ENCODE measurements around the gene SMPD4. TPM values are rescaled to one million over a fixed set of nuclear protein-coding genes. Genes with fewer than 3 reads are reported as not detected.
A peak's percentile ranks its signal among the peaks of the same experiment; 100 is the strongest.
"Not testable (repeated sequence)": the region's sequence is repeated elsewhere in the genome, so short reads cannot be mapped to it uniquely, and the experiment has no call there.

The SMPD4 gene, protein sequence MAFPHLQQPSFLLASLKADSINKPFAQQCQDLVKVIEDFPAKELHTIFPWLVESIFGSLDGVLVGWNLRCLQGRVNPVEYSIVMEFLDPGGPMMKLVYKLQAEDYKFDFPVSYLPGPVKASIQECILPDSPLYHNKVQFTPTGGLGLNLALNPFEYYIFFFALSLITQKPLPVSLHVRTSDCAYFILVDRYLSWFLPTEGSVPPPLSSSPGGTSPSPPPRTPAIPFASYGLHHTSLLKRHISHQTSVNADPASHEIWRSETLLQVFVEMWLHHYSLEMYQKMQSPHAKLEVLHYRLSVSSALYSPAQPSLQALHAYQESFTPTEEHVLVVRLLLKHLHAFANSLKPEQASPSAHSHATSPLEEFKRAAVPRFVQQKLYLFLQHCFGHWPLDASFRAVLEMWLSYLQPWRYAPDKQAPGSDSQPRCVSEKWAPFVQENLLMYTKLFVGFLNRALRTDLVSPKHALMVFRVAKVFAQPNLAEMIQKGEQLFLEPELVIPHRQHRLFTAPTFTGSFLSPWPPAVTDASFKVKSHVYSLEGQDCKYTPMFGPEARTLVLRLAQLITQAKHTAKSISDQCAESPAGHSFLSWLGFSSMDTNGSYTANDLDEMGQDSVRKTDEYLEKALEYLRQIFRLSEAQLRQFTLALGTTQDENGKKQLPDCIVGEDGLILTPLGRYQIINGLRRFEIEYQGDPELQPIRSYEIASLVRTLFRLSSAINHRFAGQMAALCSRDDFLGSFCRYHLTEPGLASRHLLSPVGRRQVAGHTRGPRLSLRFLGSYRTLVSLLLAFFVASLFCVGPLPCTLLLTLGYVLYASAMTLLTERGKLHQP
- 44.6 and 51.9 TPM in 2 replicates for total RNA-seq
- polyA plus RNA-seq, result 41.8 and 50.1 TPM in 2 replicates

DNA sequence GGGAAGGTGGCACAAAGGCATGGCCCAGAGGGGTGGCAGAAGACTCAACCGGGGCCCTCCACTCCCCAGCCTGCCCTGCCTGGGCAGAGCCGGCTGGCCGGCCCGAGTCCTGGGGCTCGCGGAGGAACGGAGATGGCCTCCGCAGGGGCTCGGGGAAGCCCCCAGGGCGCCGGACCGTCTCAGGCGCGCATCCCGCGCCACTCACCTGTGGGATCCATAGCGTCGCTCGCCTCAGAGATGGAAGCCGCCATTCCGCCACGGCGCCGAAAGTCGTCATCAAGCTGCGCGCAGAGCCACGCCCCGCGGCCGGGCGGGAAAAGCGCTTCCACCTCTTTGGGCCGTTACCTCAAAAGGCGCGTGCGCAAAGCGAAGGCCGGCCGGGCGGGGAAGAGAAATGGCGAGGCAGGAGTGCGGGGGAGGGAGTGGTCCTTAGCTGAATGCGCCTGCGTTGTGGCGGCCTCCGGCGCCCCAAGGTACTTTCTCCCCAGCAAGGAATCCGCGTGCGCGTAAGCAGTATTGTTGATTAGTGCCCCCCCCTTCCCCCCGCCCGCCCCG is at the start of gene SMPD4:
Gene SMPD4, minus strand, starts transcription at position 278 of the 555 bp plus-strand sequence. CDS start 5,010 bp downstream, outside the sequence.
- TF ChIP-seq, protein P1, sequence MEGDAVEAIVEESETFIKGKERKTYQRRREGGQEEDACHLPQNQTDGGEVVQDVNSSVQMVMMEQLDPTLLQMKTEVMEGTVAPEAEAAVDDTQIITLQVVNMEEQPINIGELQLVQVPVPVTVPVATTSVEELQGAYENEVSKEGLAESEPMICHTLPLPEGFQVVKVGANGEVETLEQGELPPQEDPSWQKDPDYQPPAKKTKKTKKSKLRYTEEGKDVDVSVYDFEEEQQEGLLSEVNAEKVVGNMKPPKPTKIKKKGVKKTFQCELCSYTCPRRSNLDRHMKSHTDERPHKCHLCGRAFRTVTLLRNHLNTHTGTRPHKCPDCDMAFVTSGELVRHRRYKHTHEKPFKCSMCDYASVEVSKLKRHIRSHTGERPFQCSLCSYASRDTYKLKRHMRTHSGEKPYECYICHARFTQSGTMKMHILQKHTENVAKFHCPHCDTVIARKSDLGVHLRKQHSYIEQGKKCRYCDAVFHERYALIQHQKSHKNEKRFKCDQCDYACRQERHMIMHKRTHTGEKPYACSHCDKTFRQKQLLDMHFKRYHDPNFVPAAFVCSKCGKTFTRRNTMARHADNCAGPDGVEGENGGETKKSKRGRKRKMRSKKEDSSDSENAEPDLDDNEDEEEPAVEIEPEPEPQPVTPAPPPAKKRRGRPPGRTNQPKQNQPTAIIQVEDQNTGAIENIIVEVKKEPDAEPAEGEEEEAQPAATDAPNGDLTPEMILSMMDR (IDR thresholded peaks at IDR 0.05; ENCODE audit: low read depth, low read length), result no peak

DNA sequence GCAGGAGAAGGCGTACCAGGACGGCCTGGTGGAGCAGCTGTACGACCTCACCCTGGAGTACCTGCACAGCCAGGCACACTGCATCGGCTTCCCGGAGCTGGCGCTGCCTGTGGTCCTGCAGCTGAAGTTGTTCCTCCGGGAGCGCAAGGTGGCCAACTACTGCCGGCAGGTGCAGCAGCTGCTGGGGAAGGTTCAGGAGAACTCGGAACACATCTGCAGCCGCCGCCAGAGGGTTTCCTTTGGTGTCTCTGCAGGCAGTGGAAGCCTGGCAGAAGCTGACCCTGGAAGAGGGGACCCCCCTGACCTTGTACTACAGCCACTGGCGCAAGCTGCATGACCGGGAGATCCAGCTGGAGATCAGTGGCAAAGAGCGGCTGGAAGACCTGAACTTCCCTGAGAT is 49.5 kb upstream of the SMPD4 start:
- H3K27ac ChIP-seq; H3K36me3 ChIP-seq; H3K27me3 ChIP-seq; H3K4me1 ChIP-seq (ENCODE audit: low read depth); DNase-seq (ENCODE audit: low read depth in 1 of 2, low spot score in 1 of 2); H3K4me3 ChIP-seq; H3K9me3 ChIP-seq (ENCODE audit: low read depth): not testable (repeated sequence)

More for the DNA sequence above, at the start of gene SMPD4:
- H3K27ac ChIP-seq, result peak within 1 kb of the TSS; percentile 83
- peak; percentile 97 to 98 for DNase-seq (ENCODE audit: low read depth in 1 of 2, low spot score in 1 of 2)
- H3K27me3 ChIP-seq, result no peaks in the 10 kb centered on the region
- H3K4me1 ChIP-seq (ENCODE audit: low read depth), result no peaks in the 10 kb centered on the region
- H3K9me3 ChIP-seq (ENCODE audit: low read depth), result no peaks in the 10 kb centered on the region
- no peaks in the 10 kb centered on the region for H3K36me3 ChIP-seq
- peak within 1 kb of the TSS; percentile 97 for H3K4me3 ChIP-seq

DNA sequence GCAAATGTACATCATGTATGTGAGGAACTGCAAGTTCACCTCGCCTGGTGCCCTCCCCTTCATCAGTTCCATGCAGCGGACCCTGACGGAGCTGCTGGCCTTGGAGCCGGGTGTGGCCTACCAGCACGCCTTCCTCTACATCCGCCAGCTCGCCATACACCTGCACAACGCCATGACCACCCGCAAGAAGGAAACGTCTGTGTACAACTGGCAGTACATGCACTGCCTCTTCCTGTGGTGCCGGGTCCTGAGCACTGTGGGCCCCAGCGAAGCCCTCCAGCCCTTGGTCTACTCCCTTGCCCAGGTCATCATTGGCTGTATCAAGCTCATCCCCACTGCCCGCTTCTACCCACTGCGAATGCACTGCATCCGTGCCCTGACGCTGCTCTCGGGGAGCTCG is 49.0 kb upstream of the SMPD4 start:
- not testable (repeated sequence) for H3K36me3 ChIP-seq; DNase-seq (ENCODE audit: low read depth in 1 of 2, low spot score in 1 of 2); H3K4me1 ChIP-seq (ENCODE audit: low read depth); H3K27me3 ChIP-seq; H3K4me3 ChIP-seq; H3K9me3 ChIP-seq (ENCODE audit: low read depth); H3K27ac ChIP-seq

DNA sequence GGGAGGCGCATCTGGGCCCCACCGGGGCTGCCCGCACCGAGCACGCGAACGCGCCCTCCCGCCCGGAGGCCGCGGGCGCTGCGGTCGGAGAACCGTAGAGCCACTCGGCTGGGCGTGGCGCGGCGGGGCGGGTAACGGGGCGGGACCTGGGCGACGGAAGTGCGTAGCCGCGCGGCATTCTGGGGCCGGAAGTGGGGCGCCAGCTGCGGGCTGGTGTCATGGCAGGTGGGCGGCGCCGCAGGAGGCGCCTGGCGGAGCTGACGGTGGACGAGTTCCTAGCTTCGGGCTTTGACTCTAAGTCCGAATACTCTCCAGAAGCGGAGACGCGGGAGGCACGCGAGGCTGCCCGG is 47.7 kb upstream of the SMPD4 start:
- not testable (repeated sequence) for H3K36me3 ChIP-seq; H3K27me3 ChIP-seq; H3K27ac ChIP-seq; H3K4me1 ChIP-seq (ENCODE audit: low read depth); H3K4me3 ChIP-seq; H3K9me3 ChIP-seq (ENCODE audit: low read depth)
- DNase-seq (ENCODE audit: low read depth in 1 of 2, low spot score in 1 of 2), result peak in 1 of 2 donors; percentile 42

DNA sequence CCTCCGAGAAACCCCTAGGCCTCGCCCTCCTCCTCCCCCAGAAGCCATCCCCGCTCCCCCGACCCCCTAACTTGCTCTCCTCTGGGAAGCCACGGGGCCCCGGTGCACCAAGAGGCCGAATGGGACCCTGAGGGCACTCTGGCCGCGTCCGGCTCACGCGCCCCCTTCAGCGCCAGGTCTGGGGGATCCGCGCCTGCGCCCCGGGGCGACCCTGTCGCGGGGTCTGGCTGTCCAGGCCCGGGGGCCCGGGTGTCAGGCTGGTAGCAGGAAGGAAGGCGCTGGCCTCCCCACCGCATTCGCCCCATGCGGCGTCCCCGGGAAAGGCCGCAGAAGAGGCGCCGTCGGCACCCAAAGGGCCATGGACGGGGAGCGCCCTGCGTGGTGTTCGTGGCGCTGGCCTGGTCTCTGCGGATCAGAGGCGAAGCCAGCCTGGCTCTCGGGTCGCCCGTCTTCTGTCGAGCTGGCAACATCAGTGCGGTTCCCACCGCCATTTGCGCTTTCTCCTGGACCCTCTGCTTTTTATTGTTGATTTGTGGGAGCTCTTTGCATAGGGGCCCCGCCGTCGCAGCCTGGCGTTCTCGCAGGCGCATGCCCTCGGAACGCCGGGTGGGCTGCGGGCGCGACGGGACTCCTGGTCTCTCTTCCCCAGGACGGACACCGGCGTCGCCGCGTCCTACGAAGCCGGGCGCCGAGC is 47.2 kb upstream of the SMPD4 start:
- not testable (repeated sequence) for H3K27ac ChIP-seq; H3K4me3 ChIP-seq; H3K27me3 ChIP-seq; DNase-seq (ENCODE audit: low read depth in 1 of 2, low spot score in 1 of 2); H3K9me3 ChIP-seq (ENCODE audit: low read depth); H3K36me3 ChIP-seq; H3K4me1 ChIP-seq (ENCODE audit: low read depth)

DNA sequence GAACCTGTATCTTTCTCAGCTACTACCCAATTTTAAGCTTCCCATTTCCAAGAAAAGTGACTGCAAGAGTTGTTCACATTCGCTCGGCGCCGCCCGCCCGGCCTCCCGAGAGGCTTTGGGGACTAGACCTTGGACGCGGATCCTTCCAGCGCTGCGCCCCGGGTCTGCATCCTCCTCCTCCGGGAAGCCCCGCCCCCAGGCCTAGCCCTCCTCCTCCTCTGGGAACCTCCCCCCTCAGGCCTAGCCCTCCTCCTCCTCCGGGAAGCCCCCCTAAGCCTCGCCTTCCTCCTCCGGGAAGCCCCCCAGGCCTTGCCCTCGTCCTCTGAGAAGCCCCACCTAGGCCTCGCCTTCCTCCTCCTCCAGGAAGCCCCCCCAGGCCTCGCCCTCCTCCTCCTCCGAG is 46.6 kb upstream of the SMPD4 start:
- H3K9me3 ChIP-seq (ENCODE audit: low read depth); H3K36me3 ChIP-seq; DNase-seq (ENCODE audit: low read depth in 1 of 2, low spot score in 1 of 2); H3K27ac ChIP-seq; H3K4me1 ChIP-seq (ENCODE audit: low read depth); H3K4me3 ChIP-seq; H3K27me3 ChIP-seq: not testable (repeated sequence)

DNA sequence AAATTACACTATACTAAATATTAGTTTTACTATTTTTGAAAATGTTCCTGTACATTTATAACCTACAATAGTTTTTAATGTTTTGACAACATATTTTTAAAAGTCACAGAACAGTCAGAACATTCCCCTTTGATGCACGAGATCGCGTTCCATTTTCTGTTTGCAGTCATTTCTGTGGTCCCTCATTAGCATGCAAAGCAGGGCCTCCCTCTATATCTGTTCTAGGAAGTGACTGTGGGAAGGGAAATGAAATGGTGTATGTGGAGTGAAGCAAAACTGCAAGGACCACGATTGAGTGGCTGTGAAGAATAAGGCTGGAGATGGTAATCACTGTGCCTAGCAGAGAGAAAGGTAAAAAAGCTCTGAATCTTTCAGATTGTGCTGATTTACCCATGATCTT is 41.1 kb upstream of the SMPD4 start:
- not testable (repeated sequence) for H3K27me3 ChIP-seq; H3K27ac ChIP-seq; DNase-seq (ENCODE audit: low read depth in 1 of 2, low spot score in 1 of 2); H3K36me3 ChIP-seq; H3K9me3 ChIP-seq (ENCODE audit: low read depth); H3K4me1 ChIP-seq (ENCODE audit: low read depth); H3K4me3 ChIP-seq

DNA sequence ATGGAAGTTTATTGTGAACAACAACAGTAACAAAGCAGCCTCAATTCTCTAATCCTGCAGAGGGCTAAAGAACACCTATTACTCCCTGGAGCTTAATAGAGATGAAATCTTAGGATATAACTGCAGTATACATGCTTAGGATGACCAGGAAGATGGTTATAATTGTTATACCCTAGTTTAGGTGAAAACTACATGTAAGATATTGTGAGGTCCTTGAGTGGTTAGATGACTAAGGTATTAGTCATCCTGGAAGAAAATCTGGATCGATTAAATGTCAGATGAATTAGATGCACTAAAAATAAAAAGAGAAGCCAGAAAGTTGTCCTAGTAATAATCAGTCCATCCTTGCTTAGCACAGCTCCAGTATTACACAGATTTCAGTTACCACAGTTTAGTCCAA is 39.1 kb upstream of the SMPD4 start:
- not testable (repeated sequence) for H3K4me3 ChIP-seq; H3K27me3 ChIP-seq; H3K9me3 ChIP-seq (ENCODE audit: low read depth); H3K4me1 ChIP-seq (ENCODE audit: low read depth); H3K36me3 ChIP-seq; H3K27ac ChIP-seq; DNase-seq (ENCODE audit: low read depth in 1 of 2, low spot score in 1 of 2)

DNA sequence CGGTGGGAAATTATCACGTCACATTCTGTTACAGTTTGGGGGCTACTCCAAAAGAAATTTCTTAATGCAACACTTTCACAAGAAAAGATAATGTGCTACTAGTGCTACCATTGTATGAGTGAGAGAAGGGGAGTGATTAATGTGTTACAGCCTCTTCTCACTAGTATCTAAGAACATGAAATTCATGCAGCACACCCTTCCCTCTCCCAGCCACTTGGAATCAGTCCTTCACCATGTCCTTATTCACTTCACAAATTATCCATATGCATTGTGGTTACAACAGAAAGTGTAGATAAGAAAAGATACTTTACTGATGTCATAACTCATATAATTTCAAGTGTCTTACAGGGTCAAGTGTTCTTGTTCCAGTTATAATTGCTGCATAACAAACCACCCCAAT is 37.7 kb upstream of the SMPD4 start:
- H3K4me3 ChIP-seq; H3K4me1 ChIP-seq (ENCODE audit: low read depth); H3K9me3 ChIP-seq (ENCODE audit: low read depth); DNase-seq (ENCODE audit: low read depth in 1 of 2, low spot score in 1 of 2); H3K36me3 ChIP-seq; H3K27ac ChIP-seq: not testable (repeated sequence)
- H3K27me3 ChIP-seq, result peaks cover 12% of the 10 kb centered on the region

DNA sequence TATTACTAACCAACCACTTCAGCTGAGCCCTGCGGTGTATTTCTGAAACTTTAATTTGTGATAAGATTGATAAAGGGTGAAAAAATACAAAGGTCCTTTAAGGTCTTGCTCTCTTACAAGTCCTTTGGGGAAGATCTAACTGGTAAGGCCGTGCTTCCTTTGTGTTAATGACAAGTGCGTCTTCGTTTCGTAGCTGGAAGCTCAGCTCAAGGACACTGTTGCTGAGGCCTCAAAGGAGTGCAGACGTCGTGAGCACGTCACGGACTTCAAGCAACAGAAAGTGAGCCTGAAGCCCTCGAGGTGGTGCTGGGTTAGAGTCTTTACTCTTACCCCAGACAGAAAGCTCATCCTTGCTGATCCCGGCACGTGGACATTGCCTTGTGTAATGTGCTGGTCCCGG is 25.6 kb upstream of the SMPD4 start:
- H3K27me3 ChIP-seq; H3K27ac ChIP-seq; DNase-seq (ENCODE audit: low read depth in 1 of 2, low spot score in 1 of 2); H3K36me3 ChIP-seq; H3K4me1 ChIP-seq (ENCODE audit: low read depth); H3K9me3 ChIP-seq (ENCODE audit: low read depth); H3K4me3 ChIP-seq: not testable (repeated sequence)

DNA sequence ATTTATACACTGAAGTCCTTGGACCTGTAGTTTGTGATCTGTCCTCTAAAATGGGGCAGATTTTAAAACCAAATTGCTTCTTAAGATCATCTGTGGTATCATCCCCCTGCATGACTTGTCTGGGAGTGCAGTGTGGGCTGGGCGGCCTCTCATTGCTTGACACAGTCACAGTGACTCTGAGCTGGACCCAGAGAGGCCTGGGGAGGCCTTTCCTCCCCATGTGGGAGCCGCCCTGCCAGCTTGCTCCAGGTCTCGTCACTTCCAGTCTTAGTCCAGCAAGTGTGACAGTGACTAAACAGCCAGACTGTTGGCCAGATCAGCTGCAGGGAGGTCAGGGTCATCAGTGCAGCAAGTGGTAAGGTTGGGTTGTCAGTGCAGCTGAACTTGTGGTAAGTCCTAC is 21.7 kb upstream of the SMPD4 start:
- not testable (repeated sequence) for H3K36me3 ChIP-seq; H3K4me3 ChIP-seq; H3K27me3 ChIP-seq; DNase-seq (ENCODE audit: low read depth in 1 of 2, low spot score in 1 of 2); H3K9me3 ChIP-seq (ENCODE audit: low read depth); H3K4me1 ChIP-seq (ENCODE audit: low read depth); H3K27ac ChIP-seq

DNA sequence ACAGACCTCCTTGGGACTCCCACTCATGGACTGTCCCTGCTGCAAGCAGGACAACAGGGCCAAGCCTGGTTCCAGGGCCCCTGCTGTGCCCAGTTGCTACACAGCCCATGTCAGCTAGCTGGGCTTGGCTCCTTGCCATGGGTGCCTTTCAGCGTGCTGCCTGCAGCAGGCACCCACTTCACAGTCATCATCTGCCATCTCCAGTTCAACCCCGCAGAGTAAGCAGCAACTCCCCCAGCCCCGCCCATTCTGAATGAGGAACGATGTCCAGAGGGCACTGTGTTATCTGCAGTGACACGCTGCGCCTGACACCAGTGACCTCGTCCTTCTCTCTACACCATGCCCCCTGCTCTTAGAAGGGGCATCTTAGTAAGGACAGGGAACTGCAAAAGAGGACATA is 21.1 kb upstream of the SMPD4 start:
- not testable (repeated sequence) for H3K36me3 ChIP-seq; H3K4me3 ChIP-seq; H3K4me1 ChIP-seq (ENCODE audit: low read depth); H3K27me3 ChIP-seq; DNase-seq (ENCODE audit: low read depth in 1 of 2, low spot score in 1 of 2); H3K9me3 ChIP-seq (ENCODE audit: low read depth); H3K27ac ChIP-seq

All from cardiac muscle cell (in vitro differentiated cells and primary cell).